GM04504 (cell line): ENCODE measurements around the gene RGS14.
"Not testable (repeated sequence)": the region's sequence is repeated elsewhere in the genome, so short reads cannot be mapped to it uniquely, and the experiment has no call there.

Experiments
- DNase-seq: peaks from one replicate; pipeline ENCODE4 v3.0.0-alpha.2; 2012; ENCODE audit warnings: low read depth

The RGS14 gene

GRCh38 chr5:177365845-177366527, 8.3 kb downstream of the RGS14 start:
- DNase-seq, result no peak

GRCh38 chr5:177366528-177367322, 9.0 kb downstream of the RGS14 start:
- DNase-seq, result no peak

- no peak for DNase-seq
Measured at GRCh38 chr5:177367323-177367848, 9.7 kb downstream of the RGS14 start.

- no peak for DNase-seq
Measured at GRCh38 chr5:177367981-177368868, 10.5 kb downstream of the RGS14 start.

- DNase-seq, result no peak
Measured at GRCh38 chr5:177368869-177369644, 11.3 kb downstream of the RGS14 start.

- no peak for DNase-seq
Measured at GRCh38 chr5:177369645-177370440, 12.1 kb downstream of the RGS14 start.

- DNase-seq, result no peak
Measured at GRCh38 chr5:177370488-177371119, 12.9 kb downstream of the RGS14 start.

- DNase-seq, result no peak
Measured at GRCh38 chr5:177371120-177372033, 13.7 kb downstream of the RGS14 start.

- no peak for DNase-seq
Measured at GRCh38 chr5:177372034-177372896, 14.5 kb downstream of the RGS14 start.

- DNase-seq, result no peak
Measured at GRCh38 chr5:177372910-177373309, 15.2 kb downstream of the RGS14 start.

GRCh38 chr5:177373806-177374205, 16.1 kb downstream of the RGS14 start:
- no peak for DNase-seq

- DNase-seq, result no peak
Measured at GRCh38 chr5:177374211-177374610, 16.5 kb downstream of the RGS14 start.

- DNase-seq, result not testable (repeated sequence)
Measured at GRCh38 chr5:177375516-177375915, 17.8 kb downstream of the RGS14 start.

- DNase-seq, result no peak
Measured at GRCh38 chr5:177376107-177376506, 18.4 kb downstream of the RGS14 start.

- DNase-seq, result no peak
Measured at GRCh38 chr5:177377851-177378776, 20.4 kb downstream of the RGS14 start.

GRCh38 chr5:177378884-177379883, 21.5 kb downstream of the RGS14 start:
- DNase-seq, result no peak
